GM19193 (cell line): ENCODE data around the gene MMP20.

Source experiments
- POLR2A ChIP-seq: IDR thresholded peaks from 4 replicates; pipeline ENCODE4 v1.6.1; 2011; ENCODE audit not compliant: insufficient read depth, insufficient read length; ENCODE audit errors: extremely low read depth

Gene MMP20

DNA sequence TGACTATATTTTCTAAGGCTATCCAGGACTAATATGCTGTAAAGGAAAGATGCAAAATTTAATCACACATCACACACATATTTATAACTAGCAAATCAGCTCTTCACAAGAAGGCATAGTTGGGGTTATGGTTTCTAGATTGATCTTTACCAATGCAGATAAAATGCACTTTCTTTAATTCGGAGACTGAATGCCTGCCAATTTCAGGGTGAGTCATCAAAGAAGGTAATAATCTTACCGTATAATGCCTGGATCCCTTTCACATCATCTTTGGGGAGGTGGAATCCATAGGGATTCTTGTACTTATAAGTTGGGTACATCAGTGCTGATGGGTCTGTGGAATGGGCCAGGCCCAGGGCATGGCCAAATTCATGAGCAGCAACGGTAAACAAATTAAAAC, 16.4 kb downstream of the MMP20 start:
- no peak for TF ChIP-seq POLR2A

DNA sequence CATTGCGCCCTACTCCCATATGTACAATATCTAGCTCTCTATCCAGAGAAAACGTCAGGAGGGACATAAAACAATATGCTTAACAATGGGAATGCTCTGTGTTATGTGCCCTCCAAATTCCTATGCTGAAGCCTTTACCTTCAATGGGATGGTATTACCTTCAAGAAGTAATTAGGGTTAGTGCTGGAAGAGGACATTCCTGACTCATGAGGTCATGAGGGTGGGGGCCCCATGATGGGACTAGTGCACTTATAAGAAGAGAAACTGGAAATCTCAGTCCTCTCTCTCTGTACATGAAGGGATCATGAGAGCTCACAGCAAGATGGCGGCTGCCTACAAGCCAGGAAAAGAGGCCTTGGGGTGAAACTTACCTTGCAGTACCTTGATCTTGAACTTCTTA, 20.3 kb downstream of the MMP20 start:
- no peak for TF ChIP-seq POLR2A

DNA sequence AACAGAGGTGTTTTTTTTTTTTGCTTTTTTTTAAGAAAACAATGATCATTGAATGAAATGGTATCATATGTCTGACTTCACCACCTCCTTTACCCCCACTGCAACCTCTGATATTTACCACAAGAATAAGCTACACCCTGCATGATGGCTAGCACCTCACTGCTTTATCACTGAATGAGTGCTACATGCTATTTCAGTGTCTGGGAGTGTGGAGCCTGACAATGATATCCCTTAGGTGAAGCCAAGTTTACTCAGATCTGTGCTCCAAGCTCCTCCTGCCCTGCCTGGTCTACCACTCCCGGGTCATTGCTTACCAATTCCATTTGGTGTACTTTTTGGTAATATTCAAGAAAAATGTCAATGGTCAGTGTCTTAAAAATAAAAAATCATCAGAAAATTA, 21.1 kb downstream of the MMP20 start:
- no peak for TF ChIP-seq POLR2A

DNA sequence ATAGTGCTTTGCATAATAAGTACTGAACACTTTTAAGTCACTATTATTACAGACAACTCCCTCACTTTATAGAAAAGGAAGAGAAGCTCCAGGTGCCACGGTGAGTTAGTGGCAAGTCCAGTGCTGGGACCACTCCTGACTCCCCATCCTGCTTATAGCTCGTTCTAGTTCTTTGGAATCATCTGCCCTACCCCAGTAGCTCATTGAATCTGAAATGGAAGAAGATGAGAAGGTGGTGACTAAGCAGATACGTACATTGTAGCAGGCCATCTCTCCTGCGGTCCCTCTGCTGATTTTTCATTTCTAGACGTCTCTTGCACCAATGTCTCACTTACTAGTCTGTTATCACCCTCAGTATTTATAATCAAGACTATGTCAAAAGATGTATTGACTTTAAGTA, 21.6 kb downstream of the MMP20 start:
- TF ChIP-seq POLR2A = no peak

DNA sequence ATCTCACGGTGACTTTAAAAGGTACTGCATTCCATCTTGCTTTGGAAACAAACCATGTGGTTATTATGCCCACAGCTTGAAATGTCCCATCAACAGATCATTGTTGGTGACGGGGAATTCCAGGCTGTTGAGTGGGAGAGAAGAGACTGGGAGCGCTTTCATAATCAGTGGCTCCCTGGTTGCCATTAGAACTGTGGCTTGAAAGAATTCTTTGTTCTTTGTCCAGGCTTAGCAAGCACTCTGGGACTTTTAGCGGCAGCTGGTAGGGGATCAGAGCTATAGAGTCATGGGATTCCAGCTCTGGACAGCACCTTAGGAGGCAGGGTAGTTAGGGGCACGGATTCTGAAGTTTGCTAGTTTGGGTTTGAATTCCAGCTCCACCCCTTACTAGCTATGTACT, 22.0 kb downstream of the MMP20 start:
- no peak for TF ChIP-seq POLR2A

DNA sequence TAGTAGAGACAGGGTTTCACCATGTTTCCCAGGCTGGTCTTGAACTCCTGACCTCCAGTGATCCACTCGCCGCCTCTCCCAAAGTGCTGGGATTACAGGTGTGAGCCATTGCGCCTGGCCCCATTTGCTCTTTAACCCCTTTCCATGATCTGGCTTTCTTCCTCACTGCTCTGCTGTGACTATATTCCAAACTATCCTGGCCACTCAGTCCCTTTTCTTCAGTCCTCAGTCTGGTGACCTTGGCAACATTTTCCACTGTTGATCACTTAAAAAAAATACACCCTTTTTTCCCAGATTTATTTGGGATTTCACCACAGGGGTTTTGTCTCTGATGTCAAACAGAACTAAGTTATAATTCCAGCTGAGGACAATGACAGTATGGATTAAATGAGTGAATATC, 24.5 kb downstream of the MMP20 start:
- no peak for TF ChIP-seq POLR2A

DNA sequence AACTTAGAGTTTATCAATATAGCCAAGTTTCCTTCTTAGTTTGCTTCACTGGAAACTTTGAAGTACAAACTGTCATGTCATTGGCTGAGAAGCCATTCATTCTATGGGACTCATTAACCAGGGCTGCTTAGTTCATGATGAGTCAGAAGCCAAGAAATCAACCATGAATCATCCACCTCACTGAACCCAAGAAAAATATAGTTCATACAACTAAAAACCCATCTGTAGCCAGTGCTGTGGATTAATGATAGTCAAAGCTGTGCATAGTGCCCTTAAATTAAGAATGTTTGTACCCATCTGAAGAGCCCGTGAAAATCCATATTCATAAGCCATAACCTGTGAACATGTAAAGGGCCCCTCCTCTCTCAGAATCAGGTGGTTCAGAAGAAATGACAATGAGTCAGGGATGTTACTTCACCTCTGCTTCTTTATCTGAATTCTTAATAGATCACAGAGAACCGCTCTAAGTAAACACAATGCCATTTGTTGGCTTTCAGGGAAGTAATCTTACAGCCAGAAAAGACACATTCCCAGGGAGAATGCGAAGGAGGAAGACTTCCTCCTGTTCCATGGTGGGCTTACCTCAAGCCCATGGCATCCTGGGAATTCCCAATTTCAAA, 25.4 kb downstream of the MMP20 start:
- no peak for TF ChIP-seq POLR2A

DNA sequence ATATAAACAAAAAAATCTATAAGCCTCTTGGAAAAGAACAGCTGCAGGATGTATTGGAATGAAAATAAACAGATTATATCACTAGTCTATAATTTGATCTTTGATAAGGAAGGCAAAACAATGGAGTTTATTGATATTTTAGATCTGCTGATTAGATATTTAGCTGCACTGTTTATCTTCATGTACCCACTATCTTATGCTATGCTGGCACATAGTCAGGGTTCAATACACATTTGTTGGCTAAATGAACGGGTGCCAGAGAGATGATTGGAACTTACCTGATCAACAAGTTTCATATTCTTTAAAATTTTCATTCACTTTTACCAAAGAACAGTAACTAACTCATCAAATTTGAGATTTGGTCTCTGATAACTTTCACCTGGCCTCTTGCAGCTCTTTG, 26.9 kb downstream of the MMP20 start:
- TF ChIP-seq POLR2A = no peak

DNA sequence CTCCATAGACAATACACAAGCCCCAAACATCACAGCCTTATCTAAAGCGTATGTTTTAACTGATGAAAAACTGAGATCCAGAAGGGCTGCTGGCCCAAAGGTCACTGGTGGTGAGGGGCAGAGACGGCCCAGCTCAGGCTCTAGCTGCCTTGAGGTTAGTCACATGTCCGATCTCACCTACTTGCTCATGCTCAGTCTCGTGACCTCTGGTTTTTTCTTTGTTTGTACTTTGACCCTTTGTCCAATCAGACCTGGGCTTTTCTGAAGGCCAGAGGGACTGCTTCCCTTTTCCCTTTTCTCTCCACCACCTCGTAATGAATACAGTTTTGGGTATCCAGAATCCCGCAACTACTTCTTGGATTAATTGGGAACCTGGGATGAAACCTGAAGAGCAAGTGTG, 28.6 kb downstream of the MMP20 start:
- no peak for TF ChIP-seq POLR2A

DNA sequence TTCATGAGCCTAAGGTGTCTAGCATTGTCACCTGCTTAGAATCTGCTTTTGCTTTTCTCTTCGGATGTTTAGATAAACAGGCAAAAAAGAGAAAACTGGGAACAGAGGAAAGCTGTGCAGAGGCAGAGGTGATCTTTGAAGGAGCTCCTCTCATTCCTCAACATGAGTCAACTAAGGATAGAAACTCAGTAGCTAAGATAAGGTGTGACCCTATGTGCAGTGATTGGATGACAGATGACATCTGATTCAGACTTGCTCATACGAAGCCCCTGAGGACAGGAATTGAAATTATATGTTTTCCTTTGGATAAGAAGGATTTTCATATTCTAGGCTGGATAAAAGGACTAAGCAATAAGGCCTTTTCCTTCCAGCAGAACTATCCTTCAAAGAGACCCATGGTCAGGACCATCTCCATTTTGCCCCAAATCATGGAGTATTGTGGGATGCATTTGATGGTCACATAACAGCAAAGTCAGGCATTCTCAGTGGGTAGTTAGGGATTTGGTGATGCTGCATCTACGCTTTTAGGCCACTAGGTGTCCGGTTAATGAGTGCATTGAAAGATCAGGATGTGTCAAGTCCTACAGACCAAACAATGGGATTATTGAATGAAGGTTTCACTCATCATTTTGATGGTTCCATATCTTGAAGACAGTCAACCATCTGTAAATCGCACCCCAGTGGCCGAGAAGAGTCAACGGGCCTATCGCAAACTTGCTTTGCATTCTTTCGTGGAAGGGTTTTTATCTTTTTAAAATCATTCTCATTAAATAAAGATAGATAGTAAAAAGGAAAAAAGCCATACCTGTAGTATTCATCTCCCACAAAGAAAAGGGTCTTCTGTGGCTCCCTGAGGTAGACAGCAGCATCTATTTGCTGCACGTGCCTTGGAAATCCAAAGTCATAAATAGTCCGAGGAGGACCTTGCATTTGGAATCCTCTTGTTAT, 32.2 kb downstream of the MMP20 start:
- TF ChIP-seq POLR2A = no peak

DNA sequence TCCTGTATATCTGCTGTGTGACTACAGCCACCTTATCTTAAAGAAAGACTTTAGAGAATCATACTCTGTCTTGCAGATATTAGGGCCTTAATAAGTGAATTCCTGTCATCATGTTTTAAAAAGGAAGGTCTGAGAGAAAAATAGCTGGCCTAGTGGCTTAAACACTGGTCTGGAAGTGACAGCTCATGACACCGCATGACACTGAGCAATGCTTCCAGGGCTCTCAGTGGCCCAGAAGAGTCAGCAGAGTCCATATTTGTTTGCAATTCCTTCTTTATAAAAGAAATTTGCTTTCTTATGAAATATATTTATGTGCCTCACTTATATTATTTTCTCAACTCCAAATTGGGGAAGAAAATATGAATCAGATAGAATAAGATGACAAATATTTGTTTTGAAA, 33.0 kb downstream of the MMP20 start:
- no peak for TF ChIP-seq POLR2A

DNA sequence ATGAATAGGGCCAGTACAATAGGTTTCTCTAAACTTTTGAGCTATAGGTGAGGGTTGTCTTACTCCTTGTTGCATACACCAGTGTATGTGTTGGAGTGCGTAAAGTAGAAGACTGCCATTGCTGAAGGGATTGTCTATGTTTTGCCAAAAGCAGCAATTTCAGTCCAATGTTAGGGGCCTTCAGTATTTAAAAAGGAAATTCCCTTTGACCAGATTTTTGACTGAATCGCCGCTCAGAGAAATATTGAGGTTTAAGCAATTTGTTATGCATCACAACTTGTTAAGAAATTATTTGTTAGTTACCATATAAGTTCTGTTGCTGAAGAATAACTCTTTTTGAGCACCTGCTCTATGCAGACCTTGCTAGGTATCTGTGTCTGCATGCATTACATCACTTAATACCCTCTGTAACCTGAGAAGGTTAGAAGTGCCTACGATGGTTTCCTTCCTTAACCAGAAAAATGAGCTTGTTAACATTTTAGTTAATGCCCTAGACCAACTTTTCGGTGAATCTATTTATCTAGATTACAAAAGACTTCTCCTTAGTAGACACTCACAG, 33.9 kb downstream of the MMP20 start:
- TF ChIP-seq POLR2A = no peak

DNA sequence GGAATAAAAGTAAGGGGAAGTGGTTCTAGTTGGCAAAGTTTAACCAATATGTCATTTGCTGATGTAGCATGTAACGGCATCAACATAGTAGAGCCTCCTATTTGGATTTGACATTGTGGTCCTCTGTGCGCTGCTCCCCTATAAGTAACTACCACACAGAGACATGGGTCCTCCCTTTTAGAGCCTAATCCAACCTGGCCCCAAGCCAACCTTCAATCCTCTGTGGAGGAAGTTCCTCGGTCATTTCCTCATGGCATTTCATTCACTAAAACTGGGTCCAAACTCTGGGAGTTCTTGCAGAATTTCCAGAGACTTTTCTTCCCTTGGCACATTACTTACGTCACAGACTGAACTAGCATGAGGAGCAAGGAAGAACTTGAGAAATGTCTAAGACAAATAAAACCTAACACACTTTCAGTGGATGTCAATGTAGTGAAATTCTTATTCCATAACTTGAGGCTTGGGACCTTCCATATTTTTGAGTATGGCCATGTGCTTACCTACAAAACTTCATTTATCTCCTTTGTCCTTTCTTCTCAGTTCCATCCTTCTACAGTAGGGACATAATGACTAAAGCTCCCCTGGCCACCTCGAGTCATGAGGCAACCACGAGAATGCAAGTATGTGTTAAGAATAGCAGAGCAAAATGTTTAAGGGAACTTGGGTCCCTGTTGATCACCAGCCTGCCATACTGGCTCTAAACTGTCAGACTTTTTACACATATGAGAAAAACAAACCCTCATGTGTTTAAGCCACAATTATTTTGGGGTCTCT, 34.7 kb downstream of the MMP20 start:
- TF ChIP-seq POLR2A = no peak

DNA sequence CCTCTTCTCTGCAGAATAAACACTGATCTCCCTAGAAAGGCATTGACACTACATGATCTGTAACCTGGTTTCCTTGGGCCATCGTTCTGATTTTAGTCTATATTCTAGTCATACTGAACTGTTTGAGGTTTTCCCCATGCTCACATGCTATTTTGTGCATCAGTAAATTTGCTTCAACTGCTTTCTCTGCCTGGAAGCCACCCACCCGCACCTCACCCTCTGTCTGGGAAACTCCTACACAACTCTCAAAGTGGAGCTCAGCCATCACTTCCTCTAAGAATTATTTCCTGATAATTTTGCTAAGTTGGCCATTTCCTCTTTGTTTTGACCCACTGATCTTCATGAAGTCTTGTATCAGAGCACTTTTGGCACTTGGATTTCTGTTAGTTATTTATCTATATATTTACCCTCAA, 36.1 kb downstream of the MMP20 start:
- no peak for TF ChIP-seq POLR2A

DNA sequence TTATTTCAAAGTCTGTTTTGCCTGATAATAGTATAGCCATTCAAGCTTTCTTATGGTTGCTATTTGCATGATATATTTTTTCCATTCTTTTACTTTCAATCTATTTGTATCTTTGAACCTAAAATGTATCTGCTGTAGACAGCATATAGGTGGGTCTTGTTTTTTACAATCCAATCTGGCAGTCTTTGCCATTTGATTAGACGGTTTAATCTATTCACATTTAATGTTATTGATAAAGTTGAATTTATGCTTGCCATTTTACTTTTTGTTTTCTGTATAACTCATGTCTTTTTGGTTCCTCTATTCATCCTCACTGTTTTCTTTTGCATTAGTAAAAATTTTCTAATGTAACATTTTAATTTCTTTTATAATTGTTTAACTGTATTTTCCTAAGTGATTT, 37.4 kb downstream of the MMP20 start:
- no peak for TF ChIP-seq POLR2A

DNA sequence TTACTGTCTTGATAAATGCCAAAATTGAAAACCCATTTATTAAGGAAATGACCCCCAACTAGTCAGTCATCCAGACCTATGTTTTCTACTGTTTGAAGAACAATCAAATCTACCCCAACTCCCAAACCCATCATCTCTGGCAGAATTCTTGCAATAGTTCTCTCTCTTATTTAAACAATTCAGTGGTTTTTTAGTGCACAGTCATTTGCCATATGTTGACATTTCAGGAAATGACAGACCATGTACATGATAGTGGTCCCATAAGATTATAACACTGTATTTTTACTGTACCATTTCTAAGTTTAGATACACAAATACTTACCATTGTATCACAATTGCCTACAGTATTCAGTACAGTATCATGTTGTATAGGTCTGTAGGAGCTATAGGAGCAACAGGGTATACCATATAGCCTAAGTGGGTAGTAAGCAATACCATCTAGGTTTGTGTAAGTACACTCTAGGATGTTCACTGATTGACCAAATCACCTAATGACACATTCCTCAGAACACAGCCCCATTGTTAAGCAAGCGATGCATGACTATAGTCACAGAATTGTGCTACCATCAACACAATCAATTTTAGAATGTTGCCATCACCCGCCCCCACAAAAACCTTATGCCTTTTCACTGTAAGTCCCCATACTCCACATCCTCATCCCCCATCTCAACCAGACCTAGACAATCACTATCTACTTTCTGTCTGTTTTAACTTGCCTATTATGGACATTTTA, 41.8 kb downstream of the MMP20 start:
- no peak for TF ChIP-seq POLR2A

DNA sequence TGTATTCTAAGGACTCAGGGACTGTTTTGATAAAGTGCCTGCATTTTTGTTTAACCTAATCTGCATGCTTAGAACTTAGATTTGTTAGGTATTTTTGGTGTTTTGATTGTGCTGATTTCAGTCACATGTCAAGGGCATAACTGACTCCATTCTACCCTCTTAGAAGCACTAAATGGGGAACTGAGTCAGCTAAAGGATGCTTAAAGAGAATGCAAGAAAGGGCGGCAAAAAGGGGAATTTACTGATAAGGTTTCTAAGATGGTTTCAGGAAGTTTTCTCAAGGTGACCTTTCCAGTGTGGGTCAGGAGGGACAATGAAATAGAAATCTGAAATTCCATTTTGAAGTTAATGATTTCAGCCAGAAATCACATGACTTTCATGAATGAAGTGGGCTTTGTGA, 43.0 kb downstream of the MMP20 start:
- TF ChIP-seq POLR2A = no peak
